Activated CD4-positive, alpha-beta T cell treated with anti-CD3 and anti-CD28 coated beads for 36 hours (primary cell): Measurements from ENCODE around the gene PTPA. TPM values are rescaled to one million over a fixed set of nuclear protein-coding genes. Genes with fewer than 3 reads are reported as not detected.
A peak's percentile ranks its signal among the peaks of the same experiment; 100 is the strongest.
"Not testable (repeated sequence)": the region's sequence is repeated elsewhere in the genome, so short reads cannot be mapped to it uniquely, and the experiment has no call there.

Experiments used
- ATAC-seq: fragments of 200-7000 bp; cut with Tn5 transposase; one replicate; pipeline ENCODE4 v1.10.0; 2021; ENCODE audit warnings: mild to moderate bottlenecking, moderate library complexity
- CTCF ChIA-PET: fragments of 350-600 bp; sonication (Branson Sonifier 250); formaldehyde crosslinking; loops from one replicate; lab custom pipeline; 2021; ENCODE audit warnings: antibody characterized with exemption; lab: Charles Lee
- POLR2A ChIA-PET: fragments of 350-600 bp; sonication (Branson Sonifier 250); formaldehyde crosslinking; loops from one replicate; lab custom pipeline; 2021; ENCODE audit warnings: antibody characterized with exemption, inconsistent platforms; lab: Charles Lee
- DNase-seq: peaks from one replicate; pipeline ENCODE4 v3.0.0-alpha.2; 2020
- H3K27ac Mint-ChIP-seq: one replicate; pipeline ENCODE4 v1.8.0; 2021; ENCODE audit warnings: mixed read lengths
- H3K27me3 Mint-ChIP-seq: one replicate; pipeline ENCODE4 v1.8.0; 2021; ENCODE audit warnings: mixed read lengths
- H3K36me3 Mint-ChIP-seq: one replicate; pipeline ENCODE4 v1.8.0; 2021; ENCODE audit warnings: low read depth, mixed read lengths
- H3K4me1 Mint-ChIP-seq: one replicate; pipeline ENCODE4 v1.8.0; 2021; ENCODE audit warnings: mixed read lengths
- H3K4me3 Mint-ChIP-seq: one replicate; pipeline ENCODE4 v1.8.0; 2021; ENCODE audit warnings: mild to moderate bottlenecking, moderate library complexity, mixed read lengths
- H3K9me3 Mint-ChIP-seq: one replicate; pipeline ENCODE4 v1.8.0; 2021; ENCODE audit warnings: low read depth, mixed read lengths
- intact Hi-C, 2 experiments: fragments of 100-400 bp; cut with DNase I in 1 of 2; cut with micrococcal nuclease in 1 of 2; formaldehyde crosslinking; loops; one replicate each; pipeline versions ENCODE4 v1.14.2 to v1.15.1; 2022 to 2024; cut with DNase I, micrococcal nuclease
- total RNA-seq, 2 experiments: library from RNA; stranded (reverse); gene quantifications; one replicate each; pipeline ENCODE4 v1.2.3, GENCODE V29; 2021

PTPA gene
- total RNA-seq, 2 experiments from 2014 or later = 71.9 to 88.0 TPM

DNA sequence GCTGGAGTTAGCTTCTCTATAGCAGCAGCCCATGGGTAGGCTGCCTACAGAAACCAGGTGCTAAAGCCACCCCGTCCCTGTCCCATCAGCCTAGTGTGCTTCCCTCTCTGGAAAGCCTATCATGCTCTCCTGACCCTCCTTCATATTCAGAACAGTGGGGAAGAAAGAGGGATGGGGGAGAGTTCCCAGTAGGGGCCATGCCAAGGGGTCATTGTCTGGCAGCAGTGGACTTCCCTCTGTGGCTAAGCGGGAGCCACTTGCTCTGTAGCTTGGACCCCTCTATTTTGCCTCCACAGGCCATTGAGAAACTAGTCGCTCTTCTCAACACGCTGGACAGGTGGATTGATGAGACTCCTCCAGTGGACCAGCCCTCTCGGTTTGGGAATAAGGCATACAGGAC lies 17.5 kb downstream of the PTPA start:
- peaks cover 6% of the 10 kb centered on the region for H3K4me1 Mint-ChIP-seq
- ChIA-PET POLR2A (interaction anchor here (1.1 kb wide), 1 partner anchor 497 kb away, joined by 3 read pairs; the partner anchor contains the start of gene NTMT1), CTCF (interaction anchor here (0.6 to 3.2 kb wide), 3 partner anchors 11 to 20 kb away, joined by 3 to 7 read pairs (median 4); no protein-coding TSS in a partner anchor)
- H3K4me3 Mint-ChIP-seq = no peak overlapping the region
- intact Hi-C loops = no loop called here
- H3K36me3 Mint-ChIP-seq = peaks cover 19% of the 10 kb centered on the region
- no peak for DNase-seq
- H3K27ac Mint-ChIP-seq = no peak overlapping the region
- ATAC-seq = no peak
- no peaks in the 10 kb centered on the region for H3K9me3 Mint-ChIP-seq
- H3K27me3 Mint-ChIP-seq = no peaks in the 10 kb centered on the region

DNA sequence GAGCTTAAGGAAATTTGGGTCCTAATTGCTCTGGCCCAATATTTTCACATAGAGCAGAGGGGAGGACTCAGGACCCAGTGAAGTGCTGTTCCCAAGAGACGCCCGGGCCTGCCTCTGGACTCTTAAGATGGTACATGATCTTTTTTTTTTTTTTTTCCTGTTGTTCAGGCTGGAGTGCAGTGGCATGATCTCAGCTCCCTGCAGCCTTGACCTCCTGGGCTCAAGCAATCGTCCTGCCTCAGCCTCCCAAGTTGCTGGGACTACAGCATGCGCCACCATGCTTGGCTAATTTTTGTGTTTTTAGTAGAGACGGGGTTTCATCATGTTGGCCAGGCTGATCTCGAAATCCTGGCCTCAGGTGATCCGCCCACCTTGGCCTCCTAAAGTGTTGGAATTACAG lies 19.1 kb downstream of the PTPA start:
- H3K4me3 Mint-ChIP-seq, POLR2A ChIA-PET, H3K9me3 Mint-ChIP-seq, H3K27ac Mint-ChIP-seq, H3K4me1 Mint-ChIP-seq, DNase-seq, ATAC-seq, H3K27me3 Mint-ChIP-seq: not testable (repeated sequence)
- intact Hi-C loops = loop anchor here (2.0 to 10.0 kb wide), 3 partner anchors 481 to 655 kb away; no protein-coding TSS in a partner anchor
- H3K36me3 Mint-ChIP-seq = peaks cover 18% of the 10 kb centered on the region
- CTCF ChIA-PET = interaction anchor here (0.6 to 3.5 kb wide), 13 partner anchors 8 to 495 kb away, joined by 3 to 39 read pairs (median 6); partner anchors contain the start of gene NTMT1

- Mint-ChIP-seq H3K4me1 (peaks cover 6% of the 10 kb centered on the region), H3K27ac (no peak overlapping the region), H3K36me3 (peaks cover 18% of the 10 kb centered on the region), H3K27me3 (no peaks in the 10 kb centered on the region), H3K9me3 (no peaks in the 10 kb centered on the region), H3K4me3 (no peak overlapping the region)
- no peak for ATAC-seq
- intact Hi-C loops = loop anchor here (2.0 to 10.0 kb wide), 3 partner anchors 480 to 654 kb away; no protein-coding TSS in a partner anchor
- ChIA-PET POLR2A (no interaction called here), CTCF (interaction anchor here (0.8 to 3.5 kb wide), 26 partner anchors 8 to 494 kb away, joined by 3 to 70 read pairs (median 6); partner anchors contain the start of gene NTMT1)
- DNase-seq = no peak
Observed at GRCh38 chr9:129130791-129131190, 19.6 kb downstream of the PTPA start.

GRCh38 chr9:129131300-129132145 lies 20.3 kb downstream of the PTPA start:
- H3K36me3 Mint-ChIP-seq = peaks cover 21% of the 10 kb centered on the region
- peaks cover 6% of the 10 kb centered on the region for H3K4me1 Mint-ChIP-seq
- POLR2A ChIA-PET = interaction anchor here (0.9 to 1.3 kb wide), 3 partner anchors 9 to 470 kb away, joined by 3 to 6 read pairs (median 3); no protein-coding TSS in a partner anchor
- DNase-seq (peak; percentile 91), ATAC-seq (peak; percentile 100)
- no peak overlapping the region for H3K27ac Mint-ChIP-seq
- CTCF ChIA-PET = interaction anchor here (0.6 to 3.5 kb wide), 45 partner anchors 7 to 653 kb away, joined by 3 to 70 read pairs (median 4); partner anchors contain the start of gene NTMT1
- intact Hi-C loops = loop anchor here (2.0 to 10.0 kb wide), 3 partner anchors 479 to 653 kb away; no protein-coding TSS in a partner anchor
- H3K27me3 Mint-ChIP-seq = no peaks in the 10 kb centered on the region
- H3K9me3 Mint-ChIP-seq = no peaks in the 10 kb centered on the region
- H3K4me3 Mint-ChIP-seq = no peak overlapping the region

DNA sequence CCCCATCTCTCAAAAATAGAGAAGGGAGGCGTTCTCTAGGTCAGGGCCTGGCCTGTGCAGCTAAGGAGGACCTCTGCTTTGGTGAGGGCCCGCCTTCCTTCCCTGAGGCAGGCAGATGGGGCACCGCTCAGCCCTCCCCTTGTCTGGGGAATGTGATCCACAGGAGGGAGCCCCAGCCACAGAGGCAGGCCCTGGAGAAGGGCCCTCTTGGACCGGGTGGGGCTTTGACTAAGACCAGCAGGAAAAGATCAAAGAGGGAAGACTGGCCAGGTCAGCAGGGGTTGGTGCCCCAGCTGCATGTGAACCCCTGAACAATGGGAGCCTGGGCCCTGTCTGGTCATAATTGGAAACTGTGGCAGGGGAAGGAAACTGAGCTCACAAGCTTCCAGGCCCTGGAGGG lies 21.9 kb downstream of the PTPA start:
- H3K36me3 Mint-ChIP-seq = peaks cover 22% of the 10 kb centered on the region
- DNase-seq = no peak
- peaks cover 6% of the 10 kb centered on the region for H3K4me1 Mint-ChIP-seq
- no peak overlapping the region for H3K27ac Mint-ChIP-seq
- no peaks in the 10 kb centered on the region for H3K9me3 Mint-ChIP-seq
- no peak overlapping the region for H3K4me3 Mint-ChIP-seq
- no peak for ATAC-seq
- intact Hi-C loops = loop anchor here in 1 of 2 experiments (10.0 kb wide), 1 partner anchor 652 kb away; no protein-coding TSS in a partner anchor
- H3K27me3 Mint-ChIP-seq = no peaks in the 10 kb centered on the region
- ChIA-PET POLR2A (no interaction called here), CTCF (interaction anchor here (0.7 to 7.8 kb wide), 4 partner anchors 9 to 490 kb away, joined by 3 to 96 read pairs (median 38); partner anchors contain the start of genes C9orf50 and NTMT1)

DNA sequence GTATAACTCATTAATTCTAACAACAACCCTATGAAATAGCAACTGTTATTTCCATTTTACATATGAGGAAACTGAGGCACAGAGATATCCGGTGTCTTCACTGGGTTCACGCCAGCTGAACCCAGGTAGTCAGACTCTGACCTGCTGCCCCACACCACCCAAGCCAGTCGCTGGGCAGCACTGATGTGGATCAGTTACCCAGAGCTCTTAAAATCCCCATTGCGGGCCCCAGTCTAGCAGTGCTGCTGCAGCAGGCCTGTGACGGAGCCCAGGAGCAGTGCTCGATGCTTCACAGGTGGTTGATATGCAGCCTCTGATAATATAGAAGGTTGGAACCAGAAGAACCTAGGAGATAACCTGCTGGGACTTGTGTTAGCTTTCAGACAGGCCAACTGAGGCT lies 24.3 kb downstream of the PTPA start:
- H3K36me3 Mint-ChIP-seq = peaks cover 17% of the 10 kb centered on the region
- ChIA-PET CTCF (interaction anchor here (0.7 to 7.8 kb wide), 6 partner anchors 8 to 488 kb away, joined by 3 to 96 read pairs (median 4); partner anchors contain the start of genes C9orf50 and NTMT1), POLR2A (interaction anchor here (0.6 kb wide), 1 partner anchor 187 kb away, joined by 3 read pairs; no protein-coding TSS in a partner anchor)
- H3K4me1 Mint-ChIP-seq = peaks cover 18% of the 10 kb centered on the region
- H3K9me3 Mint-ChIP-seq = no peaks in the 10 kb centered on the region
- H3K27ac Mint-ChIP-seq = no peak overlapping the region
- ATAC-seq (no peak), DNase-seq (no peak)
- intact Hi-C loops = loop anchor here in 1 of 2 experiments (10.0 kb wide), 1 partner anchor 649 kb away; no protein-coding TSS in a partner anchor
- H3K4me3 Mint-ChIP-seq = no peak overlapping the region
- H3K27me3 Mint-ChIP-seq = no peaks in the 10 kb centered on the region

GRCh38 chr9:129136446-129137035 lies 25.3 kb downstream of the PTPA start:
- Mint-ChIP-seq H3K4me3 (no peak overlapping the region), H3K27me3 (no peaks in the 10 kb centered on the region), H3K27ac (no peak overlapping the region), H3K9me3 (no peaks in the 10 kb centered on the region), H3K4me1 (peaks cover 26% of the 10 kb centered on the region), H3K36me3 (peaks cover 15% of the 10 kb centered on the region)
- DNase-seq (no peak), ATAC-seq (no peak)
- ChIA-PET POLR2A (no interaction called here), CTCF (interaction anchor here (0.6 to 7.8 kb wide), 5 partner anchors 38 to 487 kb away, joined by 3 to 96 read pairs (median 3); partner anchors contain the start of genes C9orf50 and NTMT1)
- intact Hi-C loops = loop anchor here in 1 of 2 experiments (10.0 kb wide), 1 partner anchor 648 kb away; no protein-coding TSS in a partner anchor

DNA sequence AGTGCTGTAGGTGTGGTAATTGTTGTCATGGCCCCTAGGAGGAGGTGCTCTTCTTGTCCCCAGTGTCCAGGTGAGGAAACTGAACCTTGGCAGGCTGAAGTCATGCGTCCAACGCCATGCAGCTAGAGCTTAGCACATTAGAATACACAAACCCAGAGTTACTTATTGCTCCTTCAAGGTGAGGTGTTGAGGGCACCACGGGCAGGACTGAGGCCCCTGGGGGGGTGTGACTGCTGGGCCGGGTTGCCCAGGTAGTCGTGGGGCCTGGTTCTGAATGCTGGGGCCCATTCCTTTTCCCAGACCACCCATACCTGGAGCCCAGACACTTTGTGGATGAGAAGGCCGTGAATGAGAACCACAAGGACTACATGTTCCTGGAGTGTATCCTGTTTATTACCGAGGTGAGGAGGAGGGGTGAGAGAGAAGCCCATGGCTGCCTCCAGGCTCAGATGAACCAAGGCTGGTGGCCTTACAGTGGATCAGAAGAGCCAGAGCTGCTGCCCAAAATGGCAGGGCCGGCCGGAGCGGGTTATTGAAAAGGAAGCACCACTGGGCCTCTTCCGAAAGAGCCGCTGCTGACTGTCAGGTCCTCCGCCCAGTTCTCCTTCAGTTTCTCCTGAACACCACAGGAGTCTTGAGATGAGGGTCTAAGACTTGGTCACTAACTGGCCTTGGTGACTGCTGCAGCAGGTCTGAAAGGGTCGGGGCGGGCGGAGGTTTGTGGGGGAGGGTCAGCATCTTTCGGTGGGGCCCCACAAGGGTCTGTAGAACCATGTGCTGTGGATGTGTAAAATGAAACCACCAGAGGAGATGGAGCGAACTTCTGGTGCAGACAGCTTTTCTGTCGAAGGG lies 26.3 kb downstream of the PTPA start:
- H3K27ac Mint-ChIP-seq = peak overlapping the region; percentile 7
- H3K9me3 Mint-ChIP-seq = no peaks in the 10 kb centered on the region
- H3K4me3 Mint-ChIP-seq = no peak overlapping the region
- no peaks in the 10 kb centered on the region for H3K27me3 Mint-ChIP-seq
- POLR2A ChIA-PET = interaction anchor here (0.6 kb wide), 1 partner anchor 101 kb away, joined by 3 read pairs; the partner anchor contains the start of gene MIGA2
- CTCF ChIA-PET = interaction anchor here (0.6 to 7.8 kb wide), 6 partner anchors 37 to 1202 kb away, joined by 3 to 96 read pairs (median 3); partner anchors contain the start of genes C9orf50 and NTMT1
- ATAC-seq (no peak), DNase-seq (no peak)
- H3K36me3 Mint-ChIP-seq = peaks cover 16% of the 10 kb centered on the region
- peaks cover 30% of the 10 kb centered on the region for H3K4me1 Mint-ChIP-seq
- intact Hi-C loops = loop anchor here in 1 of 2 experiments (2.0 to 10.0 kb wide), 2 partner anchors 37 to 647 kb away; no protein-coding TSS in a partner anchor

DNA sequence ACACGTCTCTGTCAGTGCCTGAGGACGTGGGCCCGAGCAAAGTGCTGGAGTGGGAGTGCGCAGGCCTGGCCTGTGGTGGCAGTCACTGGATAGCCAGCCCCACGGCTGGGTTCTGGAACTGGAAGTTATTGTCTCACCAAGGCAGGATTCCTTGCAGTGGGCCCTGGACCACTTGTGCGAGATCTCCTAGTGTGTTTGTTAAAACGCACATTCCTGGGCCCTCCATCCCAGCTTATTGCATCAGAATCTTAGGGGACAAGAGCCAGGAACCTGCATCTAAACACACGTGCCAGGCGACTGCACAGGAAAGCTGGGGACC lies 26.9 kb downstream of the PTPA start:
- H3K9me3 Mint-ChIP-seq = no peaks in the 10 kb centered on the region
- POLR2A ChIA-PET = interaction anchor here (0.6 kb wide), 2 partner anchors 25 to 102 kb away, joined by 3 read pairs; partner anchors contain the start of gene MIGA2
- H3K36me3 Mint-ChIP-seq = peaks cover 21% of the 10 kb centered on the region

More for the DNA sequence above, 26.9 kb downstream of the PTPA start:
- Mint-ChIP-seq H3K27ac (no peak overlapping the region), H3K4me3 (no peak overlapping the region), H3K27me3 (no peaks in the 10 kb centered on the region), H3K4me1 (peaks cover 35% of the 10 kb centered on the region)
- ATAC-seq (no peak), DNase-seq (no peak)
- CTCF ChIA-PET = interaction anchor here (0.6 to 7.8 kb wide), 4 partner anchors 36 to 1202 kb away, joined by 3 to 96 read pairs (median 7); partner anchors contain the start of genes C9orf50 and NTMT1
- intact Hi-C loops = loop anchor here in 1 of 2 experiments (2.0 to 10.0 kb wide), 2 partner anchors 37 to 647 kb away; no protein-coding TSS in a partner anchor
